ENCODE data around the gene PSME1.

PSME1 gene

DNA sequence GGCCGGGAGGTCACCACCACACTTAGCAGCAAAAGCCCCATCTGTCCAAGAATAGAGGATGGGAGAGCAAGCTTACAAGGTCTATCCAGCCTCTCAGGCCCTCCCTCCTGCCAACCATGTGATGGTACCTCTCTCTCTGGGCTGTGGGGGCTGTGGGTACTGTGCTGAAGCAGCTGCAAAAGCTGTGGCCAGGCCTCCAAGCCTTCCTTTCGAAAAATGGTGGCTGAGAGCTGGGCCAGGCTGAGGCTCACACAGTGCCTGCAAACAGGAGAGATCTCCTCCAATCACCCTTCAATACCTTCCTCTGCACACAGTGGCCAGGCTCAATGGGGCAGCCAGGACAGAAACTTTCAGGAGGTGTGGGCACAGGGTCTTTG is 51.5 kb downstream of the PSME1 start:
- H3K36me3 ChIP-seq (ENCODE audit: insufficient read depth, low read length) = peaks cover 11% of the 10 kb centered on the region
- H3K4me1 ChIP-seq (ENCODE audit: insufficient read depth, low read length) = no peaks in the 10 kb centered on the region
- H3K9ac ChIP-seq (ENCODE audit: low read depth, low read length) = no peak overlapping the region
- H3K9me3 ChIP-seq (ENCODE audit: control insufficient read depth, insufficient read depth, low read length) = no peaks in the 10 kb centered on the region

All from ES-I3 (cell line).